Neural cell (in vitro differentiated cells): ENCODE data around the gene MRTFB. TPM values are rescaled to one million over a fixed set of nuclear protein-coding genes. Genes with fewer than 3 reads are reported as not detected.

Source experiments
- H2AFZ ChIP-seq: fragments of 200-600, 300-800 bp; sonication (generic), shearing (Covaris generic); 2 replicates; pipeline ENCODE4 v1.6.0; 2014; ENCODE audit warnings: low read depth, mild to moderate bottlenecking, antibody characterized with exemption, low read length, moderate library complexity
- H3F3A ChIP-seq: fragments of 200-600 bp; shearing (Covaris generic); 2 replicates; pipeline ENCODE4 v1.6.1; 2016; ENCODE audit warnings: mild to moderate bottlenecking, moderate library complexity, mixed read lengths, antibody characterized with exemption, low read length; ENCODE audit not compliant: insufficient read depth, poor library complexity, severe bottlenecking
- H3K27ac ChIP-seq: fragments of 200-600, 300-800 bp; sonication (generic), shearing (Covaris generic); 2 replicates; pipeline ENCODE4 v1.5.1; 2014; ENCODE audit warnings: mild to moderate bottlenecking, low read length, moderate library complexity
- H3K27me3 ChIP-seq: fragments of 300-800, 200-600 bp; sonication (generic), shearing (Covaris generic); 2 replicates; pipeline ENCODE4 v1.6.0; 2014; ENCODE audit warnings: mild to moderate bottlenecking, low read depth, low read length, moderate library complexity; ENCODE audit not compliant: insufficient read depth
- H3K36me3 ChIP-seq: fragments of 300-800, 200-600 bp; sonication (generic), shearing (Covaris generic); 2 replicates; pipeline ENCODE4 v1.5.1; 2014; ENCODE audit warnings: mild to moderate bottlenecking, antibody characterized with exemption, low read length, moderate library complexity; ENCODE audit not compliant: insufficient read depth
- H3K4me2 ChIP-seq: fragments of 300-800, 200-600 bp; sonication (generic), shearing (Covaris generic); 2 replicates; pipeline ENCODE4 v1.6.0; 2014; ENCODE audit warnings: mild to moderate bottlenecking, low read length
- H3K4me3 ChIP-seq: fragments of 300-800, 200-600 bp; sonication (generic), shearing (Covaris generic); 2 replicates; pipeline ENCODE4 v1.5.1; 2014; ENCODE audit warnings: mild to moderate bottlenecking, low read length, moderate library complexity
- H3K79me2 ChIP-seq: fragments of 200-600 bp; shearing (Covaris generic); replicated peaks from 2 replicates; pipeline ENCODE4 v1.6.0; 2014; ENCODE audit warnings: mild to moderate bottlenecking, low read length, moderate library complexity; ENCODE audit not compliant: insufficient read depth
- H3K9ac ChIP-seq: fragments of 300-800, 200-600 bp; sonication (generic), shearing (Covaris generic); 2 replicates; pipeline ENCODE4 v1.6.1; 2016; ENCODE audit warnings: mild to moderate bottlenecking, low read length, mixed read lengths
- H3K9me2 ChIP-seq: fragments of 200-600 bp; shearing (Covaris generic); 2 replicates; pipeline ENCODE4 v1.6.1; 2016; ENCODE audit warnings: mild to moderate bottlenecking, low read length, mixed read lengths; ENCODE audit not compliant: insufficient read depth
- H3K9me3 ChIP-seq: fragments of 200-600, 300-800 bp; sonication (generic), shearing (Covaris generic); 2 replicates; pipeline ENCODE4 v1.6.1; 2016; ENCODE audit warnings: mild to moderate bottlenecking, mixed run types, low read length, moderate library complexity, mixed read lengths
- H4K20me1 ChIP-seq: fragments of 200-600 bp; shearing (Covaris generic); 2 replicates; pipeline ENCODE4 v1.6.1; 2016; ENCODE audit warnings: mild to moderate bottlenecking, mixed run types; ENCODE audit not compliant: insufficient read depth
- EP300 ChIP-seq: fragments of 450-650 bp; conservative IDR thresholded peaks from 2 replicates; pipeline ENCODE4 v1.6.1; 2014; ENCODE audit warnings: antibody characterized with exemption, mild to moderate bottlenecking, moderate library complexity; ENCODE audit not compliant: poor library complexity, severe bottlenecking
- EZH2 ChIP-seq: fragments of 200-600, 300-800 bp; shearing (Covaris generic), sonication (generic); IDR thresholded peaks from 2 replicates; pipeline ENCODE4 v1.6.1; 2014; ENCODE audit warnings: antibody characterized with exemption, low read length, borderline replicate concordance, mild to moderate bottlenecking; ENCODE audit not compliant: insufficient read depth, poor library complexity, severe bottlenecking
- MXI1 ChIP-seq: fragments of 450-650 bp; conservative IDR thresholded peaks from 2 replicates; pipeline ENCODE4 v1.6.1; 2014; ENCODE audit warnings: antibody characterized with exemption, mild to moderate bottlenecking; ENCODE audit not compliant: poor library complexity, severe bottlenecking
- POLR2AphosphoS5 ChIP-seq: IDR thresholded peaks from 2 replicates; pipeline ENCODE4 v1.6.1; 2012
- SMC3 ChIP-seq: fragments of 450-650 bp; conservative IDR thresholded peaks from 2 replicates; pipeline ENCODE4 v1.6.1; 2014; ENCODE audit warnings: antibody characterized with exemption, mild to moderate bottlenecking, moderate library complexity; ENCODE audit not compliant: poor library complexity
- TAF1 ChIP-seq: IDR thresholded peaks from 2 replicates; pipeline ENCODE4 v1.6.1; 2012; ENCODE audit warnings: low read depth
- polyA plus RNA-seq: library from polyadenylated mRNA; depleted of rRNA; stranded (reverse); fragments of >200 nt; gene quantifications from 2 replicates; pipeline ENCODE4 v1.2.3, GENCODE V29; 2014
- TF ChIP-seq, protein P1 (sequence below): fragments of 450-650 bp; IDR thresholded peaks from 2 replicates; pipeline ENCODE4 v1.5.1; 2014; ENCODE audit warnings: antibody characterized with exemption, mild to moderate bottlenecking, moderate library complexity; ENCODE audit not compliant: poor library complexity, severe bottlenecking
- TF ChIP-seq, protein P2 (sequence below): IDR thresholded peaks from 2 replicates; pipeline ENCODE4 v1.6.1; 2012; ENCODE audit warnings: borderline replicate concordance

The MRTFB gene
- polyA plus RNA-seq, 1 donor from 2014 or later, result 18.6 TPM

DNA sequence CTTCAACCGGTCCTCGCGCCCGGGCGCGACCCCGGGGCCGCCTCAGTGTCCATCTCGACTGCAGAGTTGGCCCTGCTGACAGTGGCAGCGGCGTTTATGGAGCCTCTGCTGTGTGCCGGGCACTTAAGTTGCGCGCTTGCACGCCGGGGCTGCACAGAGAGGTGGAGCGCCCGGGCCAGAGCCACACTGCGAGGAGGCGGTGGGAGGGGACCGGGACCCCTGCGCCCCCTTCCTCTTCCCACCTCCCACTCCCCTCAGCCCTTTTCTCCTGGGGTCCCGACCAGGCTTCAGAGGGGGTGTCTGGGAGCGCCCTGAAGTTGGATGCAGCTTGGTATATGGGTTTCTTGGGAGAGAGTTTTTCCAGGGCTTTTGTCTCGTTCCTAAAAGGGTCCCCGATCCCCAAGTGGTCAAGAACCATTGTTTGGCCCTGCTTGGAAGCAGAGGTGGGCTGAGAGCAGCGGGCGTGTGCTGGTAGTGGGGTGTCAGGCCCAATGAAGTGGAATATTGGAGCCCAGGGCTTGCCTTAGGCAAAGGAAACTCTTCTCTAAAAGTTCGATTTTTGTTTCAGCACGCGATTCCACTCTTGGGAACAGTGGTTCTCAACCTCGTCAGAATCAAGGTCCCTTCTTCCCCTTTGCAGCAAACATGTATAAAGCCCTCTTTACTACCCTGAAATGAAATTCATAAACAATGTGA lies 605 bp downstream of the MRTFB start:
- peak overlapping the region; percentile 70 for H3K27ac ChIP-seq

DNA sequence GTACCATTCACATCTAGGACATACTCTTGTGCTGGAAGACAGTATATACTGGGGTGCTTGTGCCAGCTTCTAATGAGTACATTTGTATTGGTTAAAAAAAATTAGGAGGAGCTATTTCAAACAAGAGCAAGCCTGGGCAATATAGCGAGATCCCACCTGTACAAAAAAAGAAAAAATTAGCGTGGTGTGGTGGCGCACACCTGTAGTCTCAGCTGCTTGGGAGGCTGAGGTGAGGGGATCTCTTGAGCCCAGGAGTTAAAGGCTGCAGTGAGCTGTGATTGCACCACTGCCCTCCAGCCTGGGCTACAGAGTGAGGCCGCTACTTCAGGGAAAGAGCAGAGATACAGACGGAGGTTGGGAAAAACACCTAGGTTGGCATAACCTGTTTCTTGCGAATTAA lies 1.2 kb downstream of the MRTFB start:
- Histone ChIP-seq H4K20me1 (no peaks in the 10 kb centered on the region), H3K36me3 (no peaks in the 10 kb centered on the region), H2AFZ (no peak overlapping the region), H3K9me3 (no peaks in the 10 kb centered on the region), H3K4me2 (peak overlapping the region; percentile 80), H3K79me2 (peaks cover 43% of the 10 kb centered on the region), H3K9ac (peak overlapping the region; percentile 84), H3K27me3 (no peaks in the 10 kb centered on the region), H3K9me2 (no peaks in the 10 kb centered on the region), H3F3A (no peaks in the 10 kb centered on the region), H3K4me3 (peak overlapping the region; percentile 94), H3K27ac (no peak overlapping the region)
- TF ChIP-seq TAF1, result no peak

More for the DNA sequence above, 605 bp downstream of the MRTFB start:
- peak overlapping the region; percentile 80 for H3K4me2 ChIP-seq
- H3K9me3 ChIP-seq, result no peaks in the 10 kb centered on the region
- peak overlapping the region; percentile 89 for H2AFZ ChIP-seq
- H3K36me3 ChIP-seq, result no peaks in the 10 kb centered on the region
- H3K9me2 ChIP-seq, result no peaks in the 10 kb centered on the region
- H4K20me1 ChIP-seq, result no peaks in the 10 kb centered on the region
- peak overlapping the region; percentile 94 for H3K4me3 ChIP-seq
- TF ChIP-seq MXI1, result peak; percentile 7
- no peak for TF ChIP-seq EP300
- H3K9ac ChIP-seq, result peak overlapping the region; percentile 84
- H3F3A ChIP-seq, result no peaks in the 10 kb centered on the region
- no peaks in the 10 kb centered on the region for H3K27me3 ChIP-seq
- peaks cover 43% of the 10 kb centered on the region for H3K79me2 ChIP-seq

DNA sequence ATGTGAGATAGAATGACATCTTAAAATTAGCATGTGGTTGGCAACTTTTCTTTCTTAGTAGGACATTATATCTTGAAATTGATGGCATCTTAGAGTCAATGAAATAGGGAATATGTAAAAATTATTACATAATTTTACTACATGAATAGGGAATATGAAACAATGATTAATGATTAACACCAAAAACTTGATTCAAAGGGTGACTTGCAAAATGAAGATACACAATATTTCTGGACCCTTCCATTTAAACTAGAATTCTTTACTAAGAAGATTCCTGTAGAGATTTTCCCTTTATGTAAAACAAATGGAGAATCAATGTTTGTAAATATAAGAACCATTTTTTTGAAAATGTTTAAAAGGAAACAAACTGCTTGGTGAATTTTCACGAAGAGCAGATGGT lies 3.4 kb downstream of the MRTFB start:
- TF ChIP-seq TAF1 (no peak), MXI1 (no peak), EZH2 (no peak), SMC3 (no peak), POLR2AphosphoS5 (no peak), EP300 (no peak)
- TF ChIP-seq, protein P1, sequence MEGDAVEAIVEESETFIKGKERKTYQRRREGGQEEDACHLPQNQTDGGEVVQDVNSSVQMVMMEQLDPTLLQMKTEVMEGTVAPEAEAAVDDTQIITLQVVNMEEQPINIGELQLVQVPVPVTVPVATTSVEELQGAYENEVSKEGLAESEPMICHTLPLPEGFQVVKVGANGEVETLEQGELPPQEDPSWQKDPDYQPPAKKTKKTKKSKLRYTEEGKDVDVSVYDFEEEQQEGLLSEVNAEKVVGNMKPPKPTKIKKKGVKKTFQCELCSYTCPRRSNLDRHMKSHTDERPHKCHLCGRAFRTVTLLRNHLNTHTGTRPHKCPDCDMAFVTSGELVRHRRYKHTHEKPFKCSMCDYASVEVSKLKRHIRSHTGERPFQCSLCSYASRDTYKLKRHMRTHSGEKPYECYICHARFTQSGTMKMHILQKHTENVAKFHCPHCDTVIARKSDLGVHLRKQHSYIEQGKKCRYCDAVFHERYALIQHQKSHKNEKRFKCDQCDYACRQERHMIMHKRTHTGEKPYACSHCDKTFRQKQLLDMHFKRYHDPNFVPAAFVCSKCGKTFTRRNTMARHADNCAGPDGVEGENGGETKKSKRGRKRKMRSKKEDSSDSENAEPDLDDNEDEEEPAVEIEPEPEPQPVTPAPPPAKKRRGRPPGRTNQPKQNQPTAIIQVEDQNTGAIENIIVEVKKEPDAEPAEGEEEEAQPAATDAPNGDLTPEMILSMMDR, result no peak
- TF ChIP-seq, protein P2, sequence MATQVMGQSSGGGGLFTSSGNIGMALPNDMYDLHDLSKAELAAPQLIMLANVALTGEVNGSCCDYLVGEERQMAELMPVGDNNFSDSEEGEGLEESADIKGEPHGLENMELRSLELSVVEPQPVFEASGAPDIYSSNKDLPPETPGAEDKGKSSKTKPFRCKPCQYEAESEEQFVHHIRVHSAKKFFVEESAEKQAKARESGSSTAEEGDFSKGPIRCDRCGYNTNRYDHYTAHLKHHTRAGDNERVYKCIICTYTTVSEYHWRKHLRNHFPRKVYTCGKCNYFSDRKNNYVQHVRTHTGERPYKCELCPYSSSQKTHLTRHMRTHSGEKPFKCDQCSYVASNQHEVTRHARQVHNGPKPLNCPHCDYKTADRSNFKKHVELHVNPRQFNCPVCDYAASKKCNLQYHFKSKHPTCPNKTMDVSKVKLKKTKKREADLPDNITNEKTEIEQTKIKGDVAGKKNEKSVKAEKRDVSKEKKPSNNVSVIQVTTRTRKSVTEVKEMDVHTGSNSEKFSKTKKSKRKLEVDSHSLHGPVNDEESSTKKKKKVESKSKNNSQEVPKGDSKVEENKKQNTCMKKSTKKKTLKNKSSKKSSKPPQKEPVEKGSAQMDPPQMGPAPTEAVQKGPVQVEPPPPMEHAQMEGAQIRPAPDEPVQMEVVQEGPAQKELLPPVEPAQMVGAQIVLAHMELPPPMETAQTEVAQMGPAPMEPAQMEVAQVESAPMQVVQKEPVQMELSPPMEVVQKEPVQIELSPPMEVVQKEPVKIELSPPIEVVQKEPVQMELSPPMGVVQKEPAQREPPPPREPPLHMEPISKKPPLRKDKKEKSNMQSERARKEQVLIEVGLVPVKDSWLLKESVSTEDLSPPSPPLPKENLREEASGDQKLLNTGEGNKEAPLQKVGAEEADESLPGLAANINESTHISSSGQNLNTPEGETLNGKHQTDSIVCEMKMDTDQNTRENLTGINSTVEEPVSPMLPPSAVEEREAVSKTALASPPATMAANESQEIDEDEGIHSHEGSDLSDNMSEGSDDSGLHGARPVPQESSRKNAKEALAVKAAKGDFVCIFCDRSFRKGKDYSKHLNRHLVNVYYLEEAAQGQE, result no peak
- Histone ChIP-seq H3F3A (no peaks in the 10 kb centered on the region), H3K9me3 (no peaks in the 10 kb centered on the region), H3K79me2 (peaks cover 51% of the 10 kb centered on the region), H3K27ac (no peak overlapping the region), H2AFZ (no peak overlapping the region), H3K27me3 (no peaks in the 10 kb centered on the region), H3K9me2 (no peaks in the 10 kb centered on the region), H3K36me3 (no peaks in the 10 kb centered on the region), H3K9ac (no peak overlapping the region), H3K4me2 (no peak overlapping the region), H4K20me1 (no peaks in the 10 kb centered on the region), H3K4me3 (no peak overlapping the region)
